Glutamatergic neuron (in vitro differentiated cells): ENCODE results near the gene MVB12B. TPM values are rescaled to one million over a fixed set of nuclear protein-coding genes. Genes with fewer than 3 reads are reported as not detected.

Experiments
- DNase-seq: peaks from one replicate; pipeline ENCODE4 v3.0.0; 2022
- H3K27ac Mint-ChIP-seq: one replicate; pipeline ENCODE4 v1.8.0; 2020; ENCODE audit warnings: mild to moderate bottlenecking, mixed read lengths, inconsistent platforms; ENCODE audit not compliant: unreplicated experiment
- H3K27me3 Mint-ChIP-seq: one replicate; pipeline ENCODE4 v1.8.0; 2020; ENCODE audit warnings: mild to moderate bottlenecking, moderate library complexity, mixed read lengths, inconsistent platforms; ENCODE audit not compliant: unreplicated experiment
- H3K36me3 Mint-ChIP-seq: one replicate; pipeline ENCODE4 v1.8.0; 2020; ENCODE audit warnings: mild to moderate bottlenecking, mixed read lengths, inconsistent platforms; ENCODE audit not compliant: unreplicated experiment
- H3K4me1 Mint-ChIP-seq: one replicate; pipeline ENCODE4 v1.8.0; 2020; ENCODE audit warnings: mild to moderate bottlenecking, low read depth, mixed read lengths, inconsistent platforms; ENCODE audit not compliant: unreplicated experiment
- H3K4me3 Mint-ChIP-seq: one replicate; pipeline ENCODE4 v1.8.0; 2020; ENCODE audit warnings: mild to moderate bottlenecking, mixed read lengths, inconsistent platforms; ENCODE audit not compliant: unreplicated experiment
- H3K9me3 Mint-ChIP-seq: one replicate; pipeline ENCODE4 v1.8.0; 2020; ENCODE audit warnings: mild to moderate bottlenecking, moderate library complexity, mixed read lengths, inconsistent platforms; ENCODE audit not compliant: unreplicated experiment
- total RNA-seq: library from RNA; stranded (reverse); fragmentation: NEBNext Ultra II Directional; extraction: Animal tissue kit (Norgen Biotek cat#: 25700); gene quantifications from one replicate; pipeline ENCODE4 v1.2.1, GENCODE V29; 2021; ENCODE audit not compliant: unreplicated experiment
- TF ChIP-seq, protein P1 (sequence below): fragments of 200-600 bp; sonication (generic); IDR thresholded peaks from one replicate; pipeline ENCODE4 v1.5.0; 2021; ENCODE audit not compliant: partially characterized antibody, unreplicated experiment

MVB12B gene
- total RNA-seq, 1 donor from 2014 or later, result 41.1 TPM

GRCh38 chr9:126309427-126310189 lies 17.0 kb upstream of the MVB12B start:
- Mint-ChIP-seq H3K4me1 (peaks cover 6% of the 10 kb centered on the region), H3K36me3 (no peaks in the 10 kb centered on the region), H3K27me3 (no peaks in the 10 kb centered on the region), H3K27ac (no peak overlapping the region), H3K9me3 (no peaks in the 10 kb centered on the region), H3K4me3 (no peak overlapping the region)
- DNase-seq, result no peak
- TF ChIP-seq, protein P1, sequence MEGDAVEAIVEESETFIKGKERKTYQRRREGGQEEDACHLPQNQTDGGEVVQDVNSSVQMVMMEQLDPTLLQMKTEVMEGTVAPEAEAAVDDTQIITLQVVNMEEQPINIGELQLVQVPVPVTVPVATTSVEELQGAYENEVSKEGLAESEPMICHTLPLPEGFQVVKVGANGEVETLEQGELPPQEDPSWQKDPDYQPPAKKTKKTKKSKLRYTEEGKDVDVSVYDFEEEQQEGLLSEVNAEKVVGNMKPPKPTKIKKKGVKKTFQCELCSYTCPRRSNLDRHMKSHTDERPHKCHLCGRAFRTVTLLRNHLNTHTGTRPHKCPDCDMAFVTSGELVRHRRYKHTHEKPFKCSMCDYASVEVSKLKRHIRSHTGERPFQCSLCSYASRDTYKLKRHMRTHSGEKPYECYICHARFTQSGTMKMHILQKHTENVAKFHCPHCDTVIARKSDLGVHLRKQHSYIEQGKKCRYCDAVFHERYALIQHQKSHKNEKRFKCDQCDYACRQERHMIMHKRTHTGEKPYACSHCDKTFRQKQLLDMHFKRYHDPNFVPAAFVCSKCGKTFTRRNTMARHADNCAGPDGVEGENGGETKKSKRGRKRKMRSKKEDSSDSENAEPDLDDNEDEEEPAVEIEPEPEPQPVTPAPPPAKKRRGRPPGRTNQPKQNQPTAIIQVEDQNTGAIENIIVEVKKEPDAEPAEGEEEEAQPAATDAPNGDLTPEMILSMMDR, result no peak

DNA sequence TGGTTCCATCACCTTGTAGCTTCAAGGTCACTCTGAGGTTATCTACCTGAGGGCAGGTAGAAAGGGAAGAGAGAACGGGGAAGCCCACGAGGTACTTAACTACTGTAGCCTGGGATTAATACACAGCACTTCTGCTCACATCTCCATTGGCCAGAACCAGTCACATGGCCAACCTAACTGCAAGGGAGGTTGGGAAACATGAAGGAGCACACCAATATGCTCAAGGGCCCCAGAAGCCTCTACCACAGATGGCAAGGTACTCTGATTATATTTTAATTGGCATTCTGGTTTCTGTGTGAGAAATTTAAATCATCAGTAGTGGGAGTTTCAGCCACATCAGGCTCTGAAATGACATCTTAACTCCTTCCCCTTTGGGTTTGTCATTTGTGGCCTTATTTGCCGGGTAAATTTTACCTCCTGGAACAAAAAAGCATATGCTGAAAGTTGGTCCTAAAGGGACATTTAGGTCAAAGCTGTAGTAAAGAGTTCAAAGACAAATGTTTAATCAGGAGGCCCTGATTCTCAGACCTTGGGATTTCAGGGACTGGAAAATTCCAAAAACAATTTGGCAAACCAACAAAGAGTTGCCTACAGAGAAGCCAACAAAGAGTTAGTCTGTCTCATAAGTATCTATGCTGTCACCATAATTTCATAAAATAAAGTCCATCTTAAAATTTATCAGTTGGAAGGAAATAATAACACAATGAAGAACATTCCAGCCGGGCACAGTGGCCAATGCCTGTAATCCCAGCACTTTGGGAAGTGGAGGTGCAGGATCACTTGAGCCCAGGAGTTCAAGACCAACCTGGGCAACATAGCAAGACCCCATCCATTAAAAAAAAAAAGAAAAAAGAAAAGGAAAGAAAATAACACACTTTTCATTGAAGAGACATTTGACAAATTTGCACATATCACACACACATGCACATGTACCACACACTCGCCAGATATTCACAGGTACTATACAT lies 13.8 kb upstream of the MVB12B start:
- no peaks in the 10 kb centered on the region for H3K27me3 Mint-ChIP-seq
- no peak overlapping the region for H3K4me3 Mint-ChIP-seq
- peaks cover 6% of the 10 kb centered on the region for H3K36me3 Mint-ChIP-seq
- DNase-seq, result no peak
- TF ChIP-seq, protein P1, result no peak
- no peaks in the 10 kb centered on the region for H3K9me3 Mint-ChIP-seq
- no peaks in the 10 kb centered on the region for H3K4me1 Mint-ChIP-seq
- H3K27ac Mint-ChIP-seq, result no peak overlapping the region

GRCh38 chr9:126316085-126316655 lies 10.5 kb upstream of the MVB12B start:
- TF ChIP-seq, protein P1, result no peak
- Mint-ChIP-seq H3K27me3 (no peaks in the 10 kb centered on the region), H3K4me3 (no peak overlapping the region), H3K36me3 (peaks cover 6% of the 10 kb centered on the region), H3K9me3 (no peaks in the 10 kb centered on the region), H3K4me1 (no peaks in the 10 kb centered on the region), H3K27ac (no peak overlapping the region)
- no peak for DNase-seq

- DNase-seq, result no peak
- no peak overlapping the region for H3K27ac Mint-ChIP-seq
- no peaks in the 10 kb centered on the region for H3K27me3 Mint-ChIP-seq
- H3K4me3 Mint-ChIP-seq, result no peak overlapping the region
- H3K9me3 Mint-ChIP-seq, result no peaks in the 10 kb centered on the region
- peaks cover 6% of the 10 kb centered on the region for H3K36me3 Mint-ChIP-seq
- no peaks in the 10 kb centered on the region for H3K4me1 Mint-ChIP-seq
- TF ChIP-seq, protein P1, result no peak
Measured at GRCh38 chr9:126317513-126317912, 9.1 kb upstream of the MVB12B start.
